Fibroblast of skin of left biceps (primary cell): Measurements from ENCODE around the gene ZNF746.

Experiments
- DNase-seq, 2 experiments: peaks; one replicate each; pipeline ENCODE4 v3.0.0-alpha.2; 2013; ENCODE audit warnings: low read depth in 2 of 2

Gene ZNF746

DNA sequence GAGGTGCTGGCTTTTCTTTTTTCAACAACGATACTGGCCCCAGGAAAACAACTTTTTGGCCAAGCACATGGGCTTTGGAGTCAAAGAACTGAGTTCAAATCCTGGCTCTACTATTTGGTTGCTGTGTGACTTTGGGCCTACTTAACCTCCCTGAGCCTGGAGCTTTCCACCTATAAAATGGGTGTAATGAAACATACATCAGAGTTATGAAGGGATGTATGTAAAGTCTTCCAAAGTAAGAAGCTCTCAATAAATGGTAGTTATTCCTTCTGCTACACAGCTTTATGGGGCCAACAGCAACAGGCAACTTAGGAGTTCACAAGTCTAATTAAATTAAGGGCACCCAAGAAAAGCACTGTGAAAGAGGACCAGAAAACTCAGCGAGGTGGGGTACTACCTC, 69.7 kb downstream of the ZNF746 start:
- no peak for DNase-seq

DNA sequence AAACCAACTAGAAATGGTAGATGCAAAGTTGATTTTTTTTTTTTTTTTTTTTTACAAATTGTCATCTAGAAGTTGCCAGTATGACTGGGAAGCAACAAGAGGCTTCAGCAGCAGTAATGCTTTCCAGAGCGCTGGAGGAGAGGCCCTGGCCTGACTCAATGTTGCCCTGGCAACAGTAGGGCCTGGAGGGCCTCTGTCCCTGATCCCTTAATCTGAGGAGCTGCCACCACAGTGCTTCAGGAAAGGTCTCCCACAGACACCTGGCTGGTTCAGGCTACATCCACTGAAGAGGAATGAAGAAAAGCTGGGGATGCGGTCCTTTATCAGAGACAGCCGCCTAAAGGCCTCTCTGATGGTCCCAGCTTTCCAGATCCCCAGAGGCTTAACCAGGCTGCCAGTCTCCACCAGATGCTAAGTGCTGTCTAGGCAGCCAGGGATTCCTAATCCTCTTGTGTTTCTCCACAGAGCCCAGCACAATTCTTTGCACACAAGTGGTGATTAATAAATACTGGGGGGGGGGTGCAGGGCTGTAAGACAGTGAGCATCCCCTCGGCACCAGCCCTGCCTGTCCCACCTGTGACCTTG, 70.4 kb downstream of the ZNF746 start:
- DNase-seq = no peak

DNA sequence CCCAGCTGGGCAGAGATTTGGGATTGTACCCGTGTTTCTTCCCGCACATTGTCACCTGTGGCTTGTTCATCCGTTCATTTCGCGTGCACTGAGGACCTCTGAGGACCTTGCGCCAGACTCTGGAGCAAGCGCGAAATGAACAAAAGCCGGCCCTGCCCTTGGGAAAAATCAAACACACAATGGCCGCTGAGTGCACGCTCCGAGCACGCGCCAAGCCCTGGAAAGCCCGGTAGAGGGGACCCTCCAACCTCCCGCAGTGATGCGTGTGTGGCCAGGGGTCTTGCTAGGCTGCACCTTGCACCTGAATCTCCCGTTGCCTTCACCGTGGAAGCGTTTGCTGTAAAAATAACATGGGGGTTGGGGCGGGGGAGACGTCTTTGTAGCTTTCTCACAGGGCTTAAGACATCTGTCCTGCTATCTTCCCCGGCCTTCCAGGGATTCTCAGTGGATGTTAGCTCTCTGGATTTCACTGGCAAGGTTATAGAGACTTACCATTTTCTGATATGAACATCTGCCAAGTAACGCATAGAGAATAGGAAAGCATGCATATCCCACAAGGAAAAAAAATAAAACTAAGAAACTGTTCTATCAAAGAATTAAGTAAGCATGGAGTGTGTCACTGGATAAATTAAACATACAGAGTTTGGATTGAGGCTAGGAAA, 74.0 kb downstream of the ZNF746 start:
- DNase-seq = no peak

DNA sequence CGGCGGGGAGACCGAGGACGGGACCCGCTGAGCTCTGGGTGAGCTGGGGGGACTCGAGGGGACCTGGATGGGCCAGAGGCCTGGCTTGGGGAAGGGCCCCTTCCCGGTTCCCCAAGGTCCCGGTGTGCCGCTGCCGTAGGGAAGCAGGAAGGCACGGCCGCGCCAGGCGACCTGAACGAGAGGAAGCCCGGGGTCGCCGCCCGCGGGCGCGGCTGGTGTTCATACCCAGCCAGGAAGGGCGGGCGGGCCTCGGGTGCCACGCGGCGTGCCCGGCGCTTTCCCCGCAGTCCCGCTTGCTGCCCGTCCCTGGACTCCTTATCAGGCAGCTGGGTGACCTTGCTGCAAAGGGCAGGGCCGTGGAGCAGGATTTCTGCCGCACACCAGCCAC, 74.7 kb downstream of the ZNF746 start:
- no peak for DNase-seq
